GM21360 (cell line): Measurements from ENCODE around the gene RUNX1.

Experiments
- ATAC-seq: cut with Tn5 transposase; IDR thresholded peaks from one replicate; pipeline ENCODE4 v1.9.1; 2021; ENCODE audit warnings: mild to moderate bottlenecking, moderate library complexity; ENCODE audit not compliant: unreplicated experiment

The RUNX1 gene

GRCh38 chr21:34764715-34765284 is 284.3 kb downstream of the RUNX1 start:
- ATAC-seq = no peak

DNA sequence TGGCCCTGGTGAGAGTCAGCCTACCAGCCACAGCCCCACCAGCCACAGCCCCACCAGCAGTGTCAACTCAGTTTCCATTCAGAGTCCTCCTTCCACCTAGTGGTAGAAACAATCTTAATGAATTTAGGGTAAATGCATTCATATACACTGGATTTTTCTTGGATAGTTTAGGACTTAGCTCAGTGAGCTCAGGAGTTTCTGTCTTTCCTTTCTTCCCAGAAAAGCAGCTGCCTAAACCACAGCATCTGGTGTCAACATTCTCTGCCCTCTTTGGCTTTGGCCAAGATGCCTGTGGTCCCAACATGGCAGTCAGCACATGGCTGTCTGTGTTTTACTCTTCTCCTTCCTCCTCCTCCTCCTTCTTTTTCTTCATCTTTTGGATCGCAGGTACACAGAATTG is 286.3 kb downstream of the RUNX1 start:
- no peak for ATAC-seq

DNA sequence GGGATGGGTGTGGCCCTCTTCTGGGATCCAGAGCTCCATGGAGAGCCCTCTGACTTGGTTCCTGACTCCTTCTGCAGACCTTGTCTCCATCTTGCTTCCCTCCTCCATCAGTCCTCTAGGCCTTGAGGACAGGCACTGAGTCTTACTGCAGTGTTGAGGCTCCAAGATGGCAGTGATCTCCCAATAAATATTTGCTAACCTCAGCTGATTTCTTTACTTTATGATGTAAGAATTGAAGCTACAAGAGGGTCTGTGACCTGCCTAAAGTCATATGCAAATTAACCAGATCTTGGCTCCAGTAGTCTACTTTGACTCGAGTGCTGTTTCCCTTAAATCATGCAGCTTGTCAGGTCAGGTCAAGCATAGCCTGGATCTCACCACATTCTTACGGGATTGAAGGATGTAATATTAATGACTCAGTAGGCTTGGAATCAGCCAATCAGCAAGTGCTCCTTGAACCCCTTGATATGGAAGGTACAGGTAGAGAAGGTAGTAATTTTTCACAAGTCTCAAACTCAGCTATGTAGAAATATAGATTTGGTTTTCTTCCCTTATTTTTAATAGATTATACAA is 287.3 kb downstream of the RUNX1 start:
- ATAC-seq = no peak

- ATAC-seq = no peak
Observed at GRCh38 chr21:34754690-34755647, 294.1 kb downstream of the RUNX1 start.

GRCh38 chr21:34748862-34749261 is 300.2 kb downstream of the RUNX1 start:
- no peak for ATAC-seq

GRCh38 chr21:34745557-34746255 is 303.4 kb downstream of the RUNX1 start:
- ATAC-seq = peak; percentile 85

DNA sequence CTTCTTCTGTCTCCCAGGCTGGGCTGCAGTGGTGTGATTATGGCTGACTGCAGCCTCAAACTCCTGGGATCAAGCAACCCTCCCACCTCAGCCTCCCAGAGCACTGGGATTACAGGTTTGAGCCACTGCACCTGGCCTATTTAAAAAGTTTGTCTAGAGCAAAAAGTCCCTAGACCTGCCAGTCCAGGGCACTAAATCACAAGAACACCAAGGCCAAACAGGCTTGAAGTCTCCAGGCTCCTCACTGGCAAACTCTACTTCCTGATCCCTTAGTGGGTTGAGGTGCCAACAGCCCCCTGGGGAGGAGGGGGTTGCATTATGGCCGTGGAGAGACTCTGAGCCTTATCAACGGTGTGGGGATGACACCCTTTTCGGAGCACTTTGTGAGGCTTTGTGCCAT is 304.3 kb downstream of the RUNX1 start:
- no peak for ATAC-seq

DNA sequence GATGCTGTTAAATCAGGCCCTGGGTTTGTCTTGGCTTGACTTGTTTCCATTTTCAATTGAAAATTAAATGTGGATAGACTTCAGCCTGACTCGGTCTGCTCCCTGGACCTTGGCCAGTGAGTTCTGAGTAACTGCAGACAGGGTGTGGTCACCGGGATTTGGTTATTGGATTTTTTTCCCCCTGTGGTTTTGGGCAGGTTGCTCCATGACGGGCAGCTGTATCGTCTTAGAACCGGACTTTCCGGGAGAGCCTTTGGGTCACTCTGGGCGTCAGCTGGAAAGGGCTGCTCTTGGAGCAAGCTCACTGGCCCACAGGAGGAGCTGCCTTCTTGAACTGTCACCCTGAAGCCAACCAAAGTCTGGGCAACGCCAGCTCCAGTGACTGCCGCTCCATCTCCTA is 305.3 kb downstream of the RUNX1 start:
- no peak for ATAC-seq

DNA sequence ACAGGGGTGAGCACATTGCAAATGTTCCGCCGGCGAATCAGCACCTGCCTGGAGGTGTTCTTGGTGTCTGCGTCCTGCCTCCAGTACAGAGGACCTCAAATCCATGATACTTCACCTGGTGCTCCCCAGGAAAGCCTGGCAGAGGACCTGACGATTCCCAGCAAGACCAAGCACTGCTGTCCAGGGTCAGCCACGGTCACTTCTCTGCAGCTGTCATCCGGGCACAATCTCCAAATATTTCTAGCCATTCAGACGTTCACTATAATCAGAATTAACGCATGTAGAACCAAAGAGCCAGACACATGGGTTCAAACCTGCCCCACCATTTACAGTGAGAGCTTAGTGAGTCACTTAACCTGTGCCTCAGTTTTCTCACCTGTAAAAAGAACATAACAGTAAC is 305.8 kb downstream of the RUNX1 start:
- no peak for ATAC-seq

DNA sequence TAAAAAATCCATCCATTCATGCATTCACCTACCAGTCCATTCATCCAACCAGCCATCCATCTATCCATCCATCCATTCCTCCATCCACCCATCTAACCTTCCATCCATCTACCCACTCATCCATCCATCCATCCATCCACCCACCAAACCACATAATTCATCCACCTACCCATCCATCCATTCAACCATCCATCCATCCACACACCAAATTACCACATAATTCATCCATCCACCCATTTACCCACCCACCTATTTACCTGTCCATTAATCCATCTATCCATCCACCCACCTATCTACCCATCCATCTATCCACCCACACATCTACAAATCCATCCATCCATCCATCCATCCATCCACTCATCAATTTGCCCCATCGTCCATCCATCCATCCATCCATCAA is 308.9 kb downstream of the RUNX1 start:
- no peak for ATAC-seq
